ENCODE results near the gene CUTA.

- TF ChIP-seq POLR2AphosphoS5 (IDR thresholded peaks at IDR 0.05; ENCODE audit: borderline replicate concordance, low read depth, low read length): no peak
- no peak for TF ChIP-seq EZH2 (IDR thresholded peaks at IDR 0.05)
Measured at GRCh38 chr6:33438978-33439594, 21.2 kb upstream of the CUTA start.

All from SK-N-MC (cell line).